ENCODE data around the gene C4BPB. TPM values are rescaled to one million over a fixed set of nuclear protein-coding genes. Genes with fewer than 3 reads are reported as not detected.

C4BPB gene
- total and polyA plus RNA-seq, 7 donors, result 0.71 to 33.7 (median 4.1) TPM; not detected in 1

Other genes with a start within 250 kb of the C4BPB start
- not detected for gene IL20, start 223.2 kb upstream of the C4BPB start, total RNA-seq
- not detected for gene IL20, start 223.2 kb upstream of the C4BPB start, polyA plus RNA-seq
- gene IL24, start 191.4 kb upstream of the C4BPB start, total RNA-seq, result not detected
- under 1 TPM in 2 of 3 donors, not detected in 1; 0.36 to 0.46 TPM for gene IL24, start 191.4 kb upstream of the C4BPB start, polyA plus RNA-seq
- gene FCMR, start 166.9 kb upstream of the C4BPB start, total RNA-seq, result 1 to 10 TPM in 2 of 4 donors, under 1 TPM in 1, not detected in 1; 0.49 to 1.5 (median 1.1) TPM
- gene FCMR, start 166.9 kb upstream of the C4BPB start, polyA plus RNA-seq, result 100 to 1,000 TPM in 1 of 3 donors, 1 to 10 TPM in 2; 1.8 to 111 (median 3.5) TPM
- 1 to 10 TPM in 2 of 4 donors, under 1 TPM in 1, not detected in 1; 0.16 to 9.3 (median 8.6) TPM for gene PIGR, start 142.4 kb upstream of the C4BPB start, total RNA-seq
- gene PIGR, start 142.4 kb upstream of the C4BPB start, polyA plus RNA-seq, result 1,000 to 10,000 TPM in 1 of 3 donors, 100 to 1,000 TPM in 2; 163 to 3,648 (median 569) TPM
- not detected for gene FCAMR, start 118.4 kb upstream of the C4BPB start, total RNA-seq
- gene FCAMR, start 118.4 kb upstream of the C4BPB start, polyA plus RNA-seq, result 1 to 10 TPM in 1 of 3 donors, not detected in 2; 1.5 TPM
- under 1 TPM in 3 of 4 donors, not detected in 1; 0.14 to 0.36 (median 0.28) TPM for gene C1orf116, start 56.1 kb upstream of the C4BPB start, total RNA-seq
- 10 to 100 TPM in 1 of 3 donors, 1 to 10 TPM in 2; 7.8 to 22.4 (median 8.9) TPM for gene C1orf116, start 56.1 kb upstream of the C4BPB start, polyA plus RNA-seq
- 1 to 10 TPM; 5.2 to 7.8 (median 7.3) TPM for gene YOD1, start 37.7 kb upstream of the C4BPB start, total RNA-seq
- 1 to 10 TPM; 1.2 to 3.2 (median 2.5) TPM for gene YOD1, start 37.7 kb upstream of the C4BPB start, polyA plus RNA-seq
- gene PFKFB2, start 35.6 kb upstream of the C4BPB start, total RNA-seq, result 1 to 10 TPM; 5.0 to 7.8 (median 5.5) TPM
- gene PFKFB2, start 35.6 kb upstream of the C4BPB start, polyA plus RNA-seq, result 10 to 100 TPM; 15.6 to 24.9 (median 18.7) TPM
- not detected for gene C4BPA, start 15.4 kb downstream of the C4BPB start, total RNA-seq
- gene C4BPA, start 15.4 kb downstream of the C4BPB start, polyA plus RNA-seq, result 1 to 10 TPM; 1.2 to 6.4 (median 2.5) TPM
- 10 to 100 TPM; 25.3 to 48.9 (median 42.3) TPM for gene CD55, start 232.8 kb downstream of the C4BPB start, total RNA-seq
- gene CD55, start 232.8 kb downstream of the C4BPB start, polyA plus RNA-seq, result 10 to 100 TPM; 10.8 to 56.1 (median 17.3) TPM